K562 (cell line): ENCODE measurements around the gene LRMDA. TPM values are rescaled to one million over a fixed set of nuclear protein-coding genes. Genes with fewer than 3 reads are reported as not detected.

Source experiments
- ATAC-seq: fragments of 200-7000 bp; cut with Tn5 transposase; 3 replicates; pipeline ENCODE4 v1.9.1; 2020; ENCODE audit warnings: moderate library complexity
- BruUV-seq: library from RNA; stranded (reverse); fragments of 400-500 nt; replicated peaks from 2 replicates; lab custom pipeline; 2021; lab: Mats Ljungman, UMichigan
- CTCF ChIA-PET: fragments of 300-600 bp; formaldehyde crosslinking; extraction: SDS; loops from one replicate; lab custom pipeline; 2021; ENCODE audit warnings: low intra/inter-chr PET ratio; lab: Yijun Ruan, JAX
- POLR2A ChIA-PET: fragments of 300-600, 350-650 bp; sonication (Branson Sonifier 250); formaldehyde crosslinking; extraction: SDS; loops from one replicate; lab custom pipeline; 2021; ENCODE audit warnings: antibody characterized with exemption, inconsistent platforms; lab: Yijun Ruan, JAX
- DNase-seq, 4 experiments: peaks; one replicate each; pipeline versions ENCODE4 v3.0.0 to v3.0.0-alpha.2; 2011 to 2018; ENCODE audit warnings: low spot score in 3 of 4, mixed read lengths in 3 of 4; ENCODE audit errors: extremely low read depth in 1 of 4
- FAIRE-seq: peaks from 2 replicates; lab custom pipeline; 2011; peaks lifted over from hg19 to GRCh38; lab: Jason Lieb, UNC
- H2AFZ ChIP-seq: 2 replicates; pipeline ENCODE4 v1.6.0; 2011; ENCODE audit warnings: low read depth, low read length, control low read depth, inconsistent platforms
- H3K27ac ChIP-seq: fragments of 200-600 bp; 3 replicates; pipeline ENCODE4 v1.8.0; 2011; ENCODE audit warnings: low read depth, mild to moderate bottlenecking, control low read depth, inconsistent platforms, low read length, moderate library complexity, mixed read lengths; ENCODE audit errors: extremely low read depth
- H3K27me3 ChIP-seq, 2 experiments: fragments of 300-600 bp in 1 of 2; 2 replicates in 1 of 2; 3 replicates in 1 of 2; pipeline versions ENCODE4 v1.6.0 to v1.8.0; 2011; ENCODE audit warnings: inconsistent platforms in 2 of 2, low read length in 2 of 2, mild to moderate bottlenecking in 1 of 2, mixed read lengths in 1 of 2, moderate library complexity in 1 of 2; ENCODE audit not compliant: control insufficient read depth in 2 of 2, insufficient read depth in 2 of 2
- H3K36me3 ChIP-seq: fragments of 300-600 bp; 3 replicates; pipeline ENCODE4 v1.8.0; 2011; ENCODE audit warnings: mild to moderate bottlenecking, low read length, inconsistent platforms; ENCODE audit not compliant: control insufficient read depth, insufficient read depth
- H3K4me1 ChIP-seq, 2 experiments: fragments of 200-600 bp in 1 of 2; replicated peaks in 1 of 2; 2 replicates in 1 of 2; 3 replicates in 1 of 2; pipeline versions ENCODE4 v1.5.1 to v1.8.0; 2011; ENCODE audit warnings: inconsistent platforms in 2 of 2, low read length in 2 of 2, mild to moderate bottlenecking in 1 of 2, mixed read lengths in 1 of 2, moderate library complexity in 1 of 2; ENCODE audit not compliant: control insufficient read depth in 2 of 2, insufficient read depth in 2 of 2
- H3K4me2 ChIP-seq: 2 replicates; pipeline ENCODE4 v1.6.1; 2011; ENCODE audit warnings: low read length, control low read depth, inconsistent platforms, mixed read lengths; ENCODE audit not compliant: insufficient read depth
- H3K4me3 ChIP-seq: fragments of 200-600 bp; sonication (generic), shearing (Covaris generic); 2 replicates; pipeline ENCODE4 v1.5.1; 2016; ENCODE audit warnings: control low read depth, inconsistent platforms
- H3K79me2 ChIP-seq: fragments of 200-600 bp; 3 replicates; pipeline ENCODE4 v1.8.0; 2011; ENCODE audit warnings: low read length, inconsistent platforms; ENCODE audit not compliant: control insufficient read depth, insufficient read depth
- H3K9ac ChIP-seq, 2 experiments: 2 replicates each; pipeline versions ENCODE4 v1.6.0 to v1.6.1; 2011; ENCODE audit warnings: low read depth in 2 of 2, low read length in 2 of 2, control low read depth in 1 of 2, inconsistent platforms in 1 of 2, mild to moderate bottlenecking in 1 of 2, mixed read lengths in 1 of 2; ENCODE audit not compliant: insufficient read depth in 1 of 2
- H3K9me1 ChIP-seq: one replicate; pipeline ENCODE4 v1.6.0; 2011; ENCODE audit warnings: inconsistent platforms, mild to moderate bottlenecking, low read length, moderate library complexity; ENCODE audit not compliant: control insufficient read depth, insufficient read depth
- H3K9me3 ChIP-seq: replicated peaks from 2 replicates; pipeline ENCODE4 v1.5.1; 2011; ENCODE audit warnings: low read depth, low read length, inconsistent platforms; ENCODE audit not compliant: control insufficient read depth, insufficient read depth
- H4K20me1 ChIP-seq: replicated peaks from 2 replicates; pipeline ENCODE4 v1.6.1; 2011; ENCODE audit warnings: low read length, inconsistent platforms, mixed read lengths; ENCODE audit not compliant: control insufficient read depth, insufficient read depth
- GTF2B ChIP-seq: IDR thresholded peaks from 2 replicates; pipeline ENCODE4 v1.6.1; 2011; ENCODE audit not compliant: insufficient read length; ENCODE audit errors: extremely low read depth
- HSF4 ChIP-seq: fragments of 250-450 bp; sonication (Bioruptor Pico); IDR thresholded peaks from 2 replicates; pipeline ENCODE4 v2.1.2; 2022; ENCODE audit warnings: mild to moderate bottlenecking, moderate library complexity, borderline replicate concordance
- LCOR ChIP-seq: sonication (generic); formaldehyde crosslinking; IDR thresholded peaks from 2 replicates; pipeline ENCODE4 v1.8.0; 2022; ENCODE audit warnings: mild to moderate bottlenecking, missing genetic modification reagents
- RAD51 ChIP-seq: fragments of 450-650 bp; IDR thresholded peaks from 2 replicates; pipeline ENCODE4 v1.7.1; 2016; ENCODE audit warnings: low read depth, mild to moderate bottlenecking, borderline replicate concordance
- RBBP5 ChIP-seq: fragments of 200-600 bp; sonication (generic); IDR thresholded peaks from 2 replicates; pipeline ENCODE4 v1.6.1; 2012; ENCODE audit warnings: borderline replicate concordance, mild to moderate bottlenecking, low read length, control low read depth, inconsistent platforms; ENCODE audit not compliant: insufficient read depth, poor library complexity, severe bottlenecking
- SIN3A ChIP-seq, 2 experiments: fragments of 150-350 bp in 1 of 2; IDR thresholded peaks; 2 replicates each; pipeline ENCODE4 v1.6.1; 2011 to 2016; ENCODE audit warnings: borderline replicate concordance in 2 of 2, low read depth in 2 of 2, low read length in 2 of 2, mild to moderate bottlenecking in 2 of 2, moderate library complexity in 2 of 2; ENCODE audit not compliant: control insufficient read depth in 1 of 2
- SMARCB1 ChIP-seq: IDR thresholded peaks from 2 replicates; pipeline ENCODE4 v1.6.1; 2011; ENCODE audit warnings: improper control_type of control experiment, low read depth; ENCODE audit not compliant: insufficient read length
- SUPT5H ChIP-seq: fragments of 450-650 bp; IDR thresholded peaks from 2 replicates; pipeline ENCODE4 v1.6.1; 2016
- ZNF274 ChIP-seq: IDR thresholded peaks from 2 replicates; pipeline ENCODE4 v1.6.1; 2011; ENCODE audit warnings: low read depth, mild to moderate bottlenecking, low read length, moderate library complexity, borderline replicate concordance
- ZNF41 ChIP-seq: fragments of 250-450 bp; sonication (Bioruptor Pico); conservative IDR thresholded peaks from 2 replicates; pipeline ENCODE4 v1.4.0; 2020; ENCODE audit warnings: mild to moderate bottlenecking
- ZNF668 ChIP-seq: fragments of 250-450 bp; sonication (Bioruptor Pico); IDR thresholded peaks from 2 replicates; pipeline ENCODE4 v1.8.0; 2022; ENCODE audit warnings: mild to moderate bottlenecking, inconsistent platforms
- ZNF780A ChIP-seq: fragments of 250-450 bp; sonication (Bioruptor Pico); IDR thresholded peaks from 2 replicates; pipeline ENCODE4 v1.5.0; 2021; ENCODE audit warnings: mild to moderate bottlenecking
- in situ Hi-C: fragments of 300-500 bp; cut with MboI; formaldehyde crosslinking; loops from 4 replicates; pipeline ENCODE4 v1.15.0; 2018; ENCODE audit warnings: inconsistent platforms, mixed read lengths
- intact Hi-C: fragments of 100-400 bp; cut with micrococcal nuclease; formaldehyde crosslinking; loops from 2 replicates; pipeline ENCODE4 v1.14.2; 2022
- polyA plus RNA-seq, 8 experiments: library from polyadenylated mRNA; depleted of rRNA in 4 of 8; stranded (reverse) in 5 of 8; unstranded in 3 of 8; fragments of >200 nt; fragmentation: Nextera tagmentation in 2 of 8; fragmentation: Illumina TruSeq in 1 of 8; extraction: Ambion mirVana in 2 of 8; extraction: Trizol in 1 of 8; gene quantifications; 2 replicates each; pipeline versions ENCODE4 v1.2.1 to v1.2.3, GENCODE V29; 2011 to 2014; ENCODE audit warnings: inconsistent platforms in 1 of 8, missing spikeins in 1 of 8
- total RNA-seq, 7 experiments: library from RNA; depleted of rRNA in 6 of 7; stranded (reverse); fragments of >200 nt in 6 of 7; fragmentation: Illumina TruSeq in 2 of 7; extraction: Trizol in 2 of 7; gene quantifications; 2 replicates each; pipeline versions ENCODE4 v1.2.1 to v1.2.3, GENCODE V29; 2011 to 2021; ENCODE audit warnings: low replicate concordance in 1 of 7

LRMDA gene
- total and polyA plus RNA-seq, 9 of the 15 experiments (the other 6 are each of a cell fraction or from before 2014, with no cell fraction given): 0.25 TPM; not detected in 8

- Histone ChIP-seq H3K27ac (no peak overlapping the region), H3K4me2 (no peak overlapping the region), H2AFZ (no peak overlapping the region), H3K9ac (no peak overlapping the region), H3K4me3 (no peak overlapping the region), H3K36me3 (no peaks in the 10 kb centered on the region), H3K27me3 (no peaks in the 10 kb centered on the region), H3K9me1 (no peaks in the 10 kb centered on the region)
- in situ Hi-C loops (no loop called here), intact Hi-C loops (no loop called here)
- DNase-seq (no peak), FAIRE-seq (no peak), ATAC-seq (no peak)
- no TSS peak for BruUV-seq
- TF ChIP-seq RBBP5 (no peak), SIN3A (IDR thresholded peaks at IDR 0.05; ENCODE audit: borderline replicate concordance in 2 of 2, control insufficient read depth in 1 of 2, low read depth in 2 of 2, low read length in 2 of 2) (no peak), ZNF274 (no peak), SMARCB1 (no peak), HSF4 (CRISPR knock-in tag) (no peak), LCOR (no peak), GTF2B (no peak), ZNF668 (no peak), ZNF41 (CRISPR knock-in tag) (no peak), RAD51 (no peak), SUPT5H (no peak), ZNF780A (CRISPR knock-in tag) (no peak)
- TF ChIP-seq, all 486 proteins: peak for 0
- Histone ChIP-seq H4K20me1 (no peaks in the 10 kb centered on the region; the same call in 1 of the 2 replicates), H3K4me1 (no peaks in the 10 kb centered on the region), H3K79me2 (no peaks in the 10 kb centered on the region), H3K9me3 (no peaks in the 10 kb centered on the region)
- ChIA-PET CTCF (no interaction called here), POLR2A (no interaction called here)
Observed at GRCh38 chr10:76044751-76045150, 613.3 kb downstream of the LRMDA start.
